HG03064 (cell line): ENCODE measurements around the gene TIPRL.
"Not testable (repeated sequence)": the region's sequence is repeated elsewhere in the genome, so short reads cannot be mapped to it uniquely, and the experiment has no call there.

Source experiments
- ATAC-seq: cut with Tn5 transposase; IDR thresholded peaks from one replicate; pipeline ENCODE4 v1.9.1; 2021; ENCODE audit warnings: low read depth; ENCODE audit not compliant: unreplicated experiment

The TIPRL gene

GRCh38 chr1:168178638-168179437 is at the start of gene TIPRL:
Gene TIPRL (plus strand): TSS chr1:168178962. CDS start chr1:168179078, 116 bp downstream.
- ATAC-seq: peak; percentile 87

DNA sequence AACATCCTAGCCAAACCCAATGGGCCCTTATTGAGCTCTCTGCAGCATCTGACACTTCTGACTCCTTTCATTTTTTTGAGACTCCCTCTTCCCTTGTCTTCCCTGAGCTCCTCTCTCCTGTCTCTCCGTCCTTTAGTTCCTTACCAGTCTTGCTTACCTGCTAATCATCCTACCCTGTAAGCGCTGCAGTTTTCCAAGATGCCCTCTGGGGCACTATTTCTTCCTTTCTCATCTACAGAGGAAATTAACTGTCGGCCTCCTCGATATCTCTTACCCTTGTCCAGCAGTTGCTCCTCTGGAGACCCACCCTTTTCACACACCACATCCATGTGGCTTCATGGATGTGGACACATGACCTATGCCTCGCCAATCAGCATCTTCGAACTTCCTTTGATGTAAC is 48.8 kb upstream of the TIPRL start:
- no peak for ATAC-seq

DNA sequence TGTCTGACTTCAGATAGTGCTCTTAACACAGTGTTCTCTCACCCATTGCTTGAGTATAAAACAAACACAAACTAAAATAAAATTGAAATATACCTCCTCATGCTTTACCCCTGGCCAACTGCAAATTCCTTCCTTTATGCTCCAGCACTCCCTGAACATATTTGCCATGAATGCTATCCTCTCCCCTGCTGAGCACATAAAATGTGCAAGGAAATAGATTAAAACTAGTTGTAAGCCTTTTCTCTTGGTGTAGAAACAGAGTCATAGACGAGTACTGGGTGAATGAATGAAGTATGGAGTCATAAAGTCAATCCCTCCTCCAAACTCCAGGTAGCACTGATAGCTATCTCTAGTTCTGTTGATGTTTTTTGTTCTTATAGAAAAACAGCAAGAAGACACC is 44.6 kb upstream of the TIPRL start:
- ATAC-seq: no peak

DNA sequence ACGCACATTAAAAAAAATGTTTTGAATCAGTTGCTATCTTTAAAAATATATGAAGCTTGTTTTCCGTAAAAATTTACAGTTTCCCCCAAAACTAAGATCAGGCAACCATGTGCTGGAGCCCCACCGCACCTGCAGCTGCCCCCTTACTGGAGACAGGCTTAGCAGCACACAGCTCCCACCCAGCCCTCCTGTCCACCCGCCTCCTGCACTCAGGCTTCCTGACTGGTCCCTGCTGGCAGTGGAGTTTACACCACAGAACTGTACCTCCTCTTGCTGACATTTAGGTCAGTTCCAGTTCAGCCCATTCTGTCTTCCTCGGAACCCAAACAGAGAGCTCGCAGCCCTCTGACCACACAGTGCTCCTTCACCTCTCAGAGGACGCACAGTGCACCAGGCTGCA is 44.1 kb upstream of the TIPRL start:
- ATAC-seq: no peak

DNA sequence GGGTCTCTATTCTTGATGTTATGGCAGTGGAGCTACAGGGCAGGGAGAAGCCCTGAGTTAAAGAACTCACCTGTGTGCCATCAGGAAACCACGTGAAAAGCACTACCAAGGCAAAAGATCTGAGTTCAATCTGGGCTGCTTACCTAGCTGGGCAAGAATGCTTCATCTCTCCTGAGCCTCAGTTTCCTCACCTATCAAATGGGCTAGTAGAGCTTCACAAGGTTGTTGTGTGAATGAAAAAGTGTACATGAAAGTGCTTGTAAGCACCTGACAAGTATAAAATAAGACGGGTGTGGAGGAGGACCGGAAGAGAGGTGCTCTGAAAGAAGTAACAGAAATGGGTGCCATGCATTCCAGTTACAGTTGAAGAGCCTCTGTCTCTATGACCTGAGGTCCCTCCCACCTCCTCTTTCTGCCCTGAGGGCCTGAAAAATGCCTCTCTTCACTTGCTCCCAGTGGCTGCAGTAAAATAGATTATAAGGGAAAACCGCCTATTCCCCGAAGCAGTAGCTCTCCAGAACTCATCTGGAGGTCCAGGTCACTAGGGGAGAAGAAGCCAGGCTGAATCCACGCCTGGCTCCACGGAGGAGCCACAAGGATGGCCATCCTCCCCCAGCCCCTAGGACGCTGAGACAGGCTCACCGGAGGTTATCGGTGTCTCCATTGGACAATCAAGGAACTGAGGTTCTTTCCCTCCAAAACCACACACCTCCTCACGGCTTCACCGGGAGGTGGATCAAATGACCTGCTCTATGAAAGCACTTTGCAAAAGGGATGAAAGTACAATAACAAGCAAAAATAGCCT is 43.4 kb upstream of the TIPRL start:
- ATAC-seq: no peak

- ATAC-seq: no peak
Measured at GRCh38 chr1:168135921-168136708, 42.6 kb upstream of the TIPRL start.

DNA sequence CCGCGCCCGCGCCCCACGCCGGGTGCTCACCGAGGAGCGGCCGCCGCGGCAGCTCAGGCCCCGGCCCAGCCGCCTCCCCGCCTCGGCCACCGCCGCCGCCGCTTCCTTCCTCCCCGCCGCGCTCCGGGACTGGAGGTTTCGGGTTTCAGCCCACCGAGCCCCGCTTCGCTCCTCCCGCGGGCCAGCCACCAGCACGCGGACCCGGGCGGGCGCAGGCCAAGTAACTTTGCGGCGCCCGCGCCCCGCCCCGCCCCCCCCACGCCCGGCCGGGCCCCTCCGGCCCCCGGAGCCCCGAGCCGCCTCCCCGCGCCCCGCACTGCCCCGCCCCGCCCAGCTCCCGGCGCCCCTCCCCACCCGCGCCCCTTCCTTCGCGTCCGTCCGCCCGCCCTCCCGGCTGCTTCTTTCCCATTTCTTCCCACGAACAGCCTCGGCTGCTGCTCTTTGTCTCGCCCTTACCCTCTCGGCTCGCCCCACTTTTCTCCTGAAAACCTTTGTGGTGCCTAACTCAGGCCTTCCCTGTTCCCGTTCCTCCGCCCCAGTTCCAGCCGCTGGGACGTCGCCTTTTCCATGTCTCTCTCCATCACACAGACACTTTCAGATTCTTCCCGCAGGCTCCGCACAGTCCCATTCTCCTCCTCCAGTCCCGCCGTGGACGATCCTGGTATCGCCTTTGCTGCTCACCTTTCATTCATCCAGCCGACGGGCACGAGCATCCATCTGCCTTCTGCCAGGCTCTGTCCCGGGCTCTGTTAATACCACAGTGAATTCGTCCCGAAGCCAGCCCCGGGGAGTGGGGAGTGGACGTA is 41.9 kb upstream of the TIPRL start, which contains the start of gene GPR161:
Gene GPR161, minus strand, starts transcription at position 222 of the 806 bp plus-strand sequence. CDS start 32,080 bp downstream, outside the sequence.
- no peak for ATAC-seq

DNA sequence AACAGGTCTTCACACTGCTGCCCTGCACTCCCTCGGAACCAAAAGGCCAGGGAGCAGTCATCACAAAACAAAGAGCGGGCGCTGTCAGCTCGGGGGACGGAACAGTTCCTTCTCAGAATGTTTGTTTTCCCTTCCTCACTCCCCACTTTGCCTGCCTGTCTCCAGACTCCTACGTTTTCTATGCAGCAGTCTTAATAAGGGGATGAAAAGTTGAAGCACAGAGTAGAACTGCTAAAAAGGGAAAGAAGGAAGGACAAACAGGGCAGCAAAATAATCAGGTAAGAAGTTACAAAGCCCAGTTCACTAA is 41.3 kb upstream of the TIPRL start:
- no peak for ATAC-seq

- no peak for ATAC-seq
Measured at GRCh38 chr1:168138134-168138533, 40.6 kb upstream of the TIPRL start.

- no peak for ATAC-seq
Measured at GRCh38 chr1:168139070-168139469, 39.7 kb upstream of the TIPRL start.

DNA sequence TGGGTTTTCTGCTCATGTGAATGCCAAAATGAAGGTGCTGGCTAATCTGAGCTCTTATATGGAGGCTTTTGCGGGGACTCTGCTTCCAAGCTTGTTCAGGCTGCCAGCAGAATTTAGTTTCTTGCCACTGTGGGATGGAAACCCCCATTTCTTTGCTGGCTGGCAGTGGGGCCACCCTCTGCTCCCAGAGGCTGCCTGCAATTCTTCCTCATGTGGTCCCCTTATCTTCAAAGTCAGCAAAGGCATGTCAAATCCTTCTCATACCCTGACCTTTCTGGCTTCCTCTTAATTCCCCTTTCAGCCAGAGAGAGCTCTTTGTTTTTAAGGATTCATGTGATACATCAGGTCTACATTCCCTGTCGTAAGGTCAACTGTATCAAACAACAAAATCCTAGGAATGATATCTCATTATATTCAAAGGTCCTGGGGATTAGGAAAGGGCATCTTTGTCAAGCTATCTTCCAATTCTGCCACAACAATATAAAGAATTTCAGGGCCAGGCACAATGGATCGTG is 36.8 kb upstream of the TIPRL start:
- ATAC-seq: no peak

DNA sequence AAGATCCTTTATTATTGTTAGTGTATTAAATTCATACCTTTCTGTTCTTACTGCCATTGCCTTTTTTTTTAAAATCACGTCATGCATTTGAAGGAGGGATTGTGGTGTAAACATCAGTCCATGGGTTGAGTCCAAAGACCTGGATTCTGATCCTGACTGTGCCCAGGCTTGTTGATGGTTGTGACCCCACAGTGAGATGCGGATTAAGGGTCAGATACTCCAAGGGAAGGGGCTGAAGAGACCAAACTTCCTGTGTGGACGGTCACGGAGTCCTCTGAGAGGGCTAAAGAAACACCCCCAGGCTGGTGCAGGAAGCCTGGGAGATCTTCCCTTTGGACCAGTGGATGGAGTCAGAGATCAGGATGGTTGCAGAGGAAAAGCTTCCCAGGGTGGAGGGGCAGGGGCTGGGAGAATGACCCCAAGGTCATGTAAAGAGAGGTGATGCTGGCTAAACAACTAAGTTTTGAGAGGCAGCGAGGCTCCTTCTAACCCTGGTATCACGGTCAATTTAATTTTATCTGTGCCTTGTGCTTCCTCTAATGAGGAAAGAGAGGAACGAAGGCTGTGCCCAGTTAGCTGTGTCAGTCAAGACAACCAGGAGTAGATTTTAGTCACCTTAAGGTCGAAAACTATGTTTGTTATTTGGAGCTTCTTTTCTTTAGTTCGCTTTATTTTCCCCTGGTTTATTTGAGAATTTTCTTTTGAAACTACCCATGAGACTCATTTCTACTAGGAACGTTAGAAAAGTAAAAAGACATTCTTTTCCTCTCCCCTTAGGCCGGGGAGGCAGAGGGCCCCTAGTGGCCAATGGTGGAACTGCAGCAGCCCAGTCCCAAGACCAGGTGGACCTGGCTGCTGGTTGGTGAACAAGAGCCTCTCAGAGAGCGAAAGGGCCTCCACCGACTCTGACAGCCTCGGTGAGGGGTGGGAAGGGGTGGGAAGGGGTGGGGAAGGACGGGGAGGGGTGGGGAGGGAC is 33.3 kb upstream of the TIPRL start:
- ATAC-seq: peak; percentile 80

- ATAC-seq: no peak
Measured at GRCh38 chr1:168146160-168146539, 32.6 kb upstream of the TIPRL start.

DNA sequence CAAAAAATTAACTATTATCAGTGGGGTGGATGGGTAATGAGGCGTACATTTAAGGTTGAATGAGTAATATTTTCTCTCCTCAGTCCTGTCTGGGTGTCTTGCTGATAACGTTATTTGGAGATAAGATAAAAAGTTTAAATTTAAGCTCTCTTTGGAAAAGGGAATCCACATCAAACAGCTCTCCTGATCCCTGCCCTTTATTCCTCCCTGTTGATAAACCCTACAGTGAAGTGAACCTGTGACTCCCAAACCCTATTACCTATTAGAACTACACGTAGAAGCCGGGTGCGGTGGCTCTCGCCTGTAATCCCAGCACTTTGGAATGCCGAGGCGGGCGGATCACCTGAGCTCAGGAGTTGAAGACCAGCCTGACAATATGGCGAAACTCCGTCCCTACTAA is 32.1 kb upstream of the TIPRL start:
- ATAC-seq: no peak

- peak; percentile 80 for ATAC-seq
Measured at GRCh38 chr1:168148916-168149315, 29.8 kb upstream of the TIPRL start.

DNA sequence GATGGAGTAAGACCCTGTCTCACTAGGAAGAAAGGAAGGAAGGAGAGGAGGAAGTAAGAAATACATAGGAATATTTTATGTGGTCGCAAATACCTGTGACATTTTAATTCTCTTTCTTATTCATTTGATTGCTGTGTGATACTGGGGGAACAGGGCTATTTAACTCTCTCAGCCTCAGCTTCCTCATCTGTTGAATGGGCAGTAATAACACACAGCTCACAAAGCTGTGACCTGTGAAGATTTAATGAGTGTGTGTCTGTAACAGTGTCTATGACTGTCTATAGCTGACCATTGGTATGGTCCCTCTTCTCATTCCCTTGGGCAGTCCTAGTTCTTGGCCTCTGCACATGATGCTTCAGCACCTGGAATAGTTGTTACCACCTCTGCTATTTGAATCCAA is 28.5 kb upstream of the TIPRL start:
- ATAC-seq: no peak

- ATAC-seq: no peak
Measured at GRCh38 chr1:168151935-168152334, 26.8 kb upstream of the TIPRL start.

GRCh38 chr1:168154707-168155106 is 24.1 kb upstream of the TIPRL start:
- ATAC-seq: not testable (repeated sequence)

GRCh38 chr1:168155910-168156309 is 22.9 kb upstream of the TIPRL start:
- ATAC-seq: no peak
